Naive B cell (primary cell): ENCODE results near the gene MICAL2. TPM values are rescaled to one million over a fixed set of nuclear protein-coding genes. Genes with fewer than 3 reads are reported as not detected.

Experiments
- ATAC-seq, 2 donors: fragments of 150-1000 bp; cut with Tn5 transposase; 2 replicates each; pipeline ENCODE4 v1.10.0; 2021; ENCODE audit warnings: low read depth in 2 of 2, mild to moderate bottlenecking in 2 of 2, moderate library complexity in 2 of 2
- DNase-seq: peaks from one replicate; pipeline ENCODE4 v3.0.0; 2022
- H3K27ac Mint-ChIP-seq, 6 donors: one replicate each; pipeline ENCODE4 v1.8.0; 2020 to 2022; ENCODE audit warnings: mild to moderate bottlenecking in 6 of 6, mixed read lengths in 6 of 6, moderate library complexity in 5 of 6, inconsistent platforms in 2 of 6
- H3K27me3 Mint-ChIP-seq, 3 donors: one replicate each; pipeline ENCODE4 v1.8.0; 2021 to 2022; ENCODE audit warnings: mixed read lengths in 3 of 3, mild to moderate bottlenecking in 1 of 3
- H3K36me3 Mint-ChIP-seq, 2 donors: one replicate each; pipeline ENCODE4 v1.8.0; 2020 to 2022; ENCODE audit warnings: mixed read lengths in 2 of 2, inconsistent platforms in 1 of 2, mild to moderate bottlenecking in 1 of 2
- H3K4me1 Mint-ChIP-seq, 3 donors: one replicate each; pipeline ENCODE4 v1.8.0; 2020 to 2022; ENCODE audit warnings: mixed read lengths in 3 of 3, inconsistent platforms in 1 of 3, mild to moderate bottlenecking in 1 of 3, moderate library complexity in 1 of 3
- H3K4me3 Mint-ChIP-seq, 8 donors: one replicate each; pipeline ENCODE4 v1.8.0; 2020 to 2022; ENCODE audit warnings: mild to moderate bottlenecking in 8 of 8, mixed read lengths in 8 of 8, moderate library complexity in 8 of 8, inconsistent platforms in 2 of 8
- H3K9me3 Mint-ChIP-seq, 7 donors: one replicate each; pipeline ENCODE4 v1.8.0; 2020 to 2022; ENCODE audit warnings: mixed read lengths in 7 of 7, mild to moderate bottlenecking in 5 of 7, inconsistent platforms in 2 of 7, moderate library complexity in 1 of 7
- polyA plus RNA-seq, 6 donors: library from polyadenylated mRNA; unstranded; fragments of 300-500 nt; fragmentation: Illumina TruSeq; gene quantifications; one replicate each; pipeline ENCODE4 v1.2.3, GENCODE V29; 2021; ENCODE audit warnings: low read depth in 6 of 6

Gene MICAL2
- polyA plus RNA-seq, 6 donors from 2014 or later = 0.05 to 1.3 TPM; not detected in 4

DNA sequence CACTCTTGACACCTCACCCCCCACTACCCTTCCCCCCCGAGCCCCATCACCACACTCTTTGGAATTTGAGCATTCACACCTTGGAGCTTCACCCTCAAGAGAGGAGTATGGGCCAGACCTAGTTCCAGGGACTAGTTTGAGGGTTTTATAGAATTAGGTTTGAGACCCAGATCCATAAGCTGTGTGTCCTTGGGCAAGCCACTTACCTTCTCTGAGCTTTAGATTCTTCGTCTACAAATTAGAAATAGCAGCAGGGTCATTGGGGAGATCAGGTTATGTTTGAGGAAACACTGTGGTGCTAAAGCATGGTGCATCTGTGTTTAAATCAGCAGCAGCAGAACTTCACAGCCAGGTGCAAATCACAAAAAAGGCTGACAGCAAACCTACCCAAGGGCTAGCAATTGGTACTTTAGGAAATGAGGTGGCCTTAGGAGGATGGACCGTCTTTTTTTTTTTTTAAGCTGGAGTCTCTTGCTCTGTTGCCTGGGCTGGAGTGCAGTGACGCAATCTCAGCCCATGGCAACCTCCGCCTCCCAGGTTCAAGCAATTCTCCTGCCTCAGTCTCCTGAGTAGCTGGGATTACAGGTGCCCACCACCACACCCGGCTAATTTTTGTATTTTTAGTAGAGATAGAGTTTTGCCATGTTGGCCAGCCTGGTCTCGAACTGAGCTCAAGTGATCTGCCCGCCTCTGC lies 114.8 kb downstream of the MICAL2 start:
- peaks cover 0 to 12% (median 8%) of the 10 kb centered on the region in 3 donors for H3K27me3 Mint-ChIP-seq
- peaks cover 4 to 15% (median 12%) of the 10 kb centered on the region in 3 donors for H3K4me1 Mint-ChIP-seq
- H3K36me3 Mint-ChIP-seq = no peaks in the 10 kb centered on the region
- H3K27ac Mint-ChIP-seq = peak overlapping the region in 1 of 6 donors; percentile 37
- H3K9me3 Mint-ChIP-seq = no peaks in the 10 kb centered on the region
- H3K4me3 Mint-ChIP-seq = no peak overlapping the region
- ATAC-seq (no peak), DNase-seq (no peak)

DNA sequence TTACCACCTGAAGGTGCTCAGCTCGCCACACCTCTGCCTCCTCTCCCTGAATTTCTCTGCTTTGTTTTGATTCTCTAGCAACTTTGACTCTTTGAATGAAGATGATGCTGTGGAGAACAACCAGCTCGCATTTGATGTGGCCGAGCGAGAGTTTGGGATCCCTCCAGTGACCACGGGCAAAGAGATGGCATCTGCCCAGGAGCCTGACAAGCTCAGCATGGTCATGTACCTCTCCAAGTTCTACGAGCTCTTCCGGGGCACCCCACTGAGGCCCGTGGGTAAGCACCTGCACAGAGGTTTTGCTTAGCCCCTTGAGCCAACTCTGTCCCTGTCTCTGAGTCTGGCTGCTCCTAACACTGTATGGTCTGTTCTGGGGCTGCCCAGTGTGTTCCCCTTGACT lies 115.7 kb downstream of the MICAL2 start:
- no peak overlapping the region for H3K4me3 Mint-ChIP-seq
- peaks cover 0 to 12% (median 5%) of the 10 kb centered on the region in 3 donors for H3K27me3 Mint-ChIP-seq
- H3K36me3 Mint-ChIP-seq = no peaks in the 10 kb centered on the region
- H3K4me1 Mint-ChIP-seq = peaks cover 4 to 15% (median 12%) of the 10 kb centered on the region in 3 donors
- no peak for ATAC-seq
- no peaks in the 10 kb centered on the region for H3K9me3 Mint-ChIP-seq
- no peak overlapping the region for H3K27ac Mint-ChIP-seq
- no peak for DNase-seq

DNA sequence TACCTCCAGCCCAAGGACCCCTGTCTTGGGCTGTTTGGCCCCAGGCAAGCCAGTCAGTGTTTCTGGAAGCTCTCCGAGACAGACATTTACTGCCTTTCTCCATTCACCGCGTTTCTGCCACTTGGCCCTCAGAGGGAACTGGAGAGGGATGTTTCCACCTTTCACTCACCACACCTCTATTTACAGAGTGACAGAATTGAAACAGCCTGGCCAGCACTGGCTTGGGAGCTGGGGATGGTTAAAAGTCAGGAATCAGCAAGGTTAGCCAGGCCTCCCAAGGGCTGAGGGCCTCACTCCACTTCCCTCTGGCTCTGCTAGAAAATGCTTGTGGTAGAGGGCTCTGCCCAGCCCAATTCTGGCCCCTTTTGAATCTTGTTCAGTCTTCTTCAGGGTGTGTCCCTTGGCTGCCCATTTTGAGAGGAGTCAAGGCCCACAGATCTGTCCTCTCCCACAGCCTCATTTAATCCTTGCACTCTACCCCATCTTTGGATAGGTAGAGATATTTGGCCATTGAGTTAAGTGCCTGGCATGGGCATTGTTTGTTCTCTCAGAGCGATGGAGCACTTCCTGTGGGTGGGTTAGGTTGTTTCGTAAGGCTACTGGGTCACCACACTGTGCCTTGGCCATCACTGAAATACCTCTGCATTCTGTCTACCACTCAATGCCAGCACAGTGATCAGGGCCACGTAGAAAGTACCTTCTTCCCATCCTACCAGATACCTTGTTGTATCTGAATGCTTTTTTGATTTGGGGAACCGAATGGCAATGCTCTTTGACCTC lies 119.2 kb downstream of the MICAL2 start:
- H3K9me3 Mint-ChIP-seq = no peaks in the 10 kb centered on the region
- ATAC-seq = no peak
- DNase-seq = no peak
- H3K27ac Mint-ChIP-seq = no peak overlapping the region
- H3K36me3 Mint-ChIP-seq = no peaks in the 10 kb centered on the region
- peaks cover 0 to 5% (median 4%) of the 10 kb centered on the region in 3 donors for H3K4me1 Mint-ChIP-seq
- no peak overlapping the region for H3K4me3 Mint-ChIP-seq
- H3K27me3 Mint-ChIP-seq = peaks cover 0 to 6% (median 6%) of the 10 kb centered on the region in 3 donors

DNA sequence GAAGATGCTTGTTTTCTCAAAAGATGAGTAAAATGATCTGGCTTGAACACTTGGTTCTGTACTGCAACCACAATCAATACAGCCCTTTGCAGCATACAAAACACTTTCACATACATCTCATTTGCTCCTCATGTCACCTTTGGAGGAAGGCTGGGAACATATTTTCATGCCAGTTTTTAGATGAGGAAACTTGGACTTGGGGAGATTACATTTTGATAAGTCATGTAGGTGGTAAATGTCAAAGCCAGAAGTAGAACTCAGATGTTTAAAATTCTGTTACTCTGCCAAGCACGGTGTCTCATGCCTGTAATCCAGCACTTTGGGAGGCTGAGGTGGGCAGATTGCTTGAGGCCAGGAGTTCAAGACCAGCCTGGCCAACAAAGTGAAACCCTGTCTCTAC lies 121.8 kb downstream of the MICAL2 start:
- Mint-ChIP-seq H3K9me3 (no peaks in the 10 kb centered on the region), H3K4me3 (no peak overlapping the region), H3K4me1 (peaks cover 0 to 3% (median 0%) of the 10 kb centered on the region in 3 donors), H3K36me3 (no peaks in the 10 kb centered on the region), H3K27ac (no peak overlapping the region), H3K27me3 (peaks cover 5 to 12% (median 6%) of the 10 kb centered on the region in 3 donors)
- ATAC-seq = no peak
- no peak for DNase-seq

DNA sequence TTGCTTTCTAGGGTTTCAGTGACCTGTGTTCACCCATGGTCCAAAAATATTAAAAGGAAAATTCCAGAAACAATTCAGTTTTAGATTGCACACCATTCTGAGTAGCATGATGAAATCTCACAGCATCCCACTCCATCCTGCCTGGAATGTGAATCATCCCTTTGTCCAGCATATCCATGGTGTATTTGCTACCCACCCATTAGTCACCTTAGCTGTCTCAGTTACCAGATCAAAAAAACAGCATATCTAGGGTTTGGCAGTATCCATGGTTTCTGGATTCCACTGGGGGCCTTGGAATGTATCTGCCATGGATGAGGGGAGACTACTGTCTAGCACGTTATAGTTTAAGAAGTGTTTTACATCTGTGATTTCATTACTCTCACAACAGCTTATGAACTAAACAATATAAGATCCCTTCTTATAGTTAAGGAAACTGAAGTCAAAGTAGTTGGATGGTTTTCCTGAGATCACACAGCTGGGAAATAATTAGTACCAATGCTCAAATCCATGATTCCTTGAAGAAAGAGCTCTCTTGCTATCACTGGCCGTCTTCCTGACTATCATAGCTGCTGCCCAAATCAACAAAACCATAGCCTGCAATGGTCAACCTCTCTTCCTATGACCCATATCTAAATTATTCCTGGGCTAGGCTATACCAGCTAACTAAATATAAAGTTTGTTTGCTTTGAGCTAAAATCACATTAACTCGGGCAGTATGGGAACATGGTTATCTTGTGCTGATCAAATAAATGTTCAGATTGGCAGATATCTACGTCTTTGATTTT lies 122.6 kb downstream of the MICAL2 start:
- Mint-ChIP-seq H3K4me1 (peaks cover 0 to 3% (median 0%) of the 10 kb centered on the region in 3 donors), H3K27me3 (peaks cover 5 to 12% (median 6%) of the 10 kb centered on the region in 3 donors), H3K36me3 (no peaks in the 10 kb centered on the region), H3K9me3 (no peaks in the 10 kb centered on the region), H3K27ac (no peak overlapping the region), H3K4me3 (no peak overlapping the region)
- no peak for DNase-seq
- no peak for ATAC-seq

DNA sequence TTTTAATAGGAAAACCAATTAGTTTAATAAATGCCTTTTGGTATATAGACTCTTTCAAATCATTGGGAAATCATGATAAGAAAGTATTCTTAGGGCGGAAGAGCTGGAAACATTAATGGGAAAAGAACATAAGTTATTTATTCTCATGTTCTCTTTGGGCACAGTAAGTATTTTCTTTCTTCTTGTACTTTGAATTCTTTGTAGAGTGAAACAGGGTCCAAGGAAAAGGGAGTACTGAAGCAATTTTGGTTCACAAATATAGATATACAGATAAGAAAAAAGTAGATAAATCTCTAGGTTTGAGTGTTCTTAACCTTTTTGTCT lies 123.2 kb downstream of the MICAL2 start:
- no peak overlapping the region for H3K27ac Mint-ChIP-seq
- no peaks in the 10 kb centered on the region for H3K9me3 Mint-ChIP-seq
- no peaks in the 10 kb centered on the region for H3K36me3 Mint-ChIP-seq

DNA sequence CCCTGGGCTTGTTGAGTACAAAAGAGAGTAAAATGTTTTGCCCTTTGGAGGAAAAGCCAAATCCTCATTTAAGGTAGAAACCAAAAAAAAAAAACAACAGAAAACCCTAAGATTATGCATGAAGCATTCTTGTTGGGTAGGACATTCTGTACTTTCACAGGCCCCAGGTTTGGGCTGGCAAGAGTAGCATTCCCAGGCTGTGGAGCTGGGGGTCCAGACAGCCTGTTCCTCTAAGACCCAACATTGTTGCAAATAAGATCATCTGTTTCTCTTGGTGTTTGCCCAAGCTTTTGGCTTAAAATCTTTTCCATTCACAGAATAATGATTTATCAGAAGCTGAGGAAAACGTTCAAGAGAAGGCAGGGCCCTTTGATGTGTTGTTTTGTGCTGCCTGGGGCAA lies 123.8 kb downstream of the MICAL2 start:
- DNase-seq (no peak), ATAC-seq (no peak)
- Mint-ChIP-seq H3K27me3 (peaks cover 0 to 12% (median 5%) of the 10 kb centered on the region in 3 donors), H3K4me3 (no peak overlapping the region), H3K36me3 (no peaks in the 10 kb centered on the region), H3K27ac (no peak overlapping the region), H3K4me1 (peaks cover 0 to 3% (median 0%) of the 10 kb centered on the region in 3 donors), H3K9me3 (no peaks in the 10 kb centered on the region)

More for the DNA sequence above, 123.2 kb downstream of the MICAL2 start:
- Mint-ChIP-seq H3K4me1 (peaks cover 0 to 3% (median 0%) of the 10 kb centered on the region in 3 donors), H3K27me3 (peaks cover 1 to 12% (median 5%) of the 10 kb centered on the region in 3 donors), H3K4me3 (no peak overlapping the region)
- DNase-seq = no peak
- ATAC-seq = no peak

DNA sequence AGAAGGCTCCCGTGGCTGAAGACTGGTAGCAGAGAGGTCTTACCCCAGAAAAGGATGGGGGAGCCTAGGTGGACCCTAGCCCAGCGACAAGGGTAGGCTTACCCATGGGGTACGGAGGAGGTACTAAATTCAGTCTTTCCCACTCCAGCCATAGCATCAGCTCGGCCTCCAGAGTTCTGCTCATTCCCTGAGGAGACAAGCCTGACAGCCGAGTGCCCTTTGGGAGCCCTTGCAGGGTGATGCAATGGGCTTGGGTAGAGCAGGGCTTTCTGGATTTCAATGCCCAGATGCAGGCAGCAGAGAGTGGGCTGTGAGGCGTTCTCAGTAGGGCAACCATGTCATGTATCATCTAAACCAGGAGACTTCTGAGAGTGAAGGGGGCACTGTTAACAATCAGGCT lies 124.7 kb downstream of the MICAL2 start:
- Mint-ChIP-seq H3K4me3 (no peak overlapping the region), H3K27ac (peak overlapping the region in 1 of 6 donors; percentile 27), H3K27me3 (peaks cover 0 to 12% (median 5%) of the 10 kb centered on the region in 3 donors), H3K9me3 (no peaks in the 10 kb centered on the region), H3K36me3 (no peaks in the 10 kb centered on the region), H3K4me1 (peaks cover 0 to 3% (median 0%) of the 10 kb centered on the region in 3 donors)
- DNase-seq = no peak
- ATAC-seq = no peak

DNA sequence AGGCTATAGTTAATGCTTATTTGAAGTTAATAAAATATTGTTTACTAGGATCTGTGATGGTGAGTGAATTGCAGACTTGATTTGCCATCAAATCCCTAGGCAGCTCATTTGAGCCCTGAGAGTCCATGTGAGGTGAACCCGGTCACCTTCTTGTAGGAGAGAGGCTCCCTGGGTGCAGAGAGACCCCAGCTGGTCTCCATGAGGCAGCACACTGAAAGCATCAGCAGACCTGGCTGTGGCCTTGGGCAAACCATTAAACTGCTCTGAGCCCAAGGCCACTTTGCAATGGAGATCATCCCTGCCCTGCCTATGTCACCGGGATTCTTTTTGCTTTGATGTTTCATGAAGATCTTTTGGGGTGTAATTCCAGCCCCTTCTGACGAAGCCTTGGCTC lies 125.2 kb downstream of the MICAL2 start:
- Mint-ChIP-seq H3K27me3 (peaks cover 0 to 12% (median 5%) of the 10 kb centered on the region in 3 donors), H3K36me3 (no peaks in the 10 kb centered on the region), H3K27ac (no peak overlapping the region), H3K4me3 (peak overlapping the region in 1 of 8 donors; percentile 27), H3K4me1 (peaks cover 0 to 3% (median 0%) of the 10 kb centered on the region in 3 donors), H3K9me3 (no peaks in the 10 kb centered on the region)
- DNase-seq = no peak
- no peak for ATAC-seq

DNA sequence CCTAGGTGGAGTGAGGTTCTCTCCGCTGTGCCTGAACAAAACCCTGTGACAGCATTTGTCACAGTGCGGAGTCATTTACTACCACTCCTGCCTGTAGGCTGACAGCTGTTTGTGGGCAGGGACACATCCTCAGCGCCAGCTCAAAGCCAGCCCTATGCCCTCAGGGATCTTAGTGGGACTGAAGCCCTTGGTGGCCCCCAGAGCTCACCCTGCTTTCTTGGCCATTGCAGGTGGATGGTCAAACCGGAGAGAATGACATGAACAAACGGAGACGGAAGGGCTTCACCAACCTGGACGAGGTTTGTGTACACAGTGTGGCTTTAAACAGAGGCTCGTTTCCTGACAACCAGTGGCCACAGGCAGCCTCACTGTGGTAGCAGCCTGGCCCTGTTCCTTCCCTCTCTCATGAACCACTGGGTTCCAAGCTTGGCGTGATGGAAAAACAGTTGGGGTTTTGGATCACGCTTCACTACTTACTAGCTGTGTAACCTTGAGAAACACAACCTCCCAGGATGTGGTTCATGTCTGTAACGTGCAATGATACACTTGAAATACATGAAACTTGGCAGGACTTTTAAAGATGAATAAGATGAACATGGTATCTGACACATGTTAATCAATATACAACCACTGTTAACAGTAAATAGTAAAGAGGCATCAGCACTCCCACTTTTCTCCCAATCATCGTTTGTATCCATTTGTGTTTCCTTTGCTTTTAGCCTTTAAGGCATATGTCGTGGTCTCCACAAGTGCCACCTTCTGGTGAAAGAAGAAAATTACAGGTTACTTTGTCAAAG lies 125.8 kb downstream of the MICAL2 start:
- no peak overlapping the region for H3K27ac Mint-ChIP-seq
- DNase-seq (peak; percentile 16), ATAC-seq (no peak)
- H3K36me3 Mint-ChIP-seq = no peaks in the 10 kb centered on the region
- H3K27me3 Mint-ChIP-seq = peaks cover 0 to 12% (median 5%) of the 10 kb centered on the region in 3 donors
- peaks cover 0 to 3% (median 0%) of the 10 kb centered on the region in 3 donors for H3K4me1 Mint-ChIP-seq
- no peaks in the 10 kb centered on the region for H3K9me3 Mint-ChIP-seq
- no peak overlapping the region for H3K4me3 Mint-ChIP-seq

DNA sequence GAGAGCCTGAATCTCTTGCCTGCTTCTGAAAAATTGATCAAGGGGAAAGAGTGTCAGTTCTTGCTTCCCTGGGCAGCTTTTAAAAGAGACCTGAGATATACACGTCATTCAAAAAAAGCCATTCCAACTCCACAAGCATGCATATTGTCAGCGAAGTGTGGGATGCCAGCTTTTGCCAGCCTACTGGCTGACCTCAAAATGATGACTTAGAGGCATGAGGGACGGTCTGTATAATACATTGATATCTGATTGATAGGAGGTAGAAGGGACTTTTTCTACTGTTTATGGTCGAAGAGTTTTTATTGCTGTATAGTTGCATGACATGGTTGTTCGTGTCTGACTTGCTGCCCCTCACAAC lies 126.3 kb downstream of the MICAL2 start:
- Mint-ChIP-seq H3K9me3 (no peaks in the 10 kb centered on the region), H3K4me1 (peaks cover 0 to 3% (median 0%) of the 10 kb centered on the region in 3 donors), H3K27me3 (peaks cover 0 to 12% (median 5%) of the 10 kb centered on the region in 3 donors), H3K4me3 (no peak overlapping the region), H3K36me3 (no peaks in the 10 kb centered on the region), H3K27ac (no peak overlapping the region)
- DNase-seq = no peak
- ATAC-seq = no peak

DNA sequence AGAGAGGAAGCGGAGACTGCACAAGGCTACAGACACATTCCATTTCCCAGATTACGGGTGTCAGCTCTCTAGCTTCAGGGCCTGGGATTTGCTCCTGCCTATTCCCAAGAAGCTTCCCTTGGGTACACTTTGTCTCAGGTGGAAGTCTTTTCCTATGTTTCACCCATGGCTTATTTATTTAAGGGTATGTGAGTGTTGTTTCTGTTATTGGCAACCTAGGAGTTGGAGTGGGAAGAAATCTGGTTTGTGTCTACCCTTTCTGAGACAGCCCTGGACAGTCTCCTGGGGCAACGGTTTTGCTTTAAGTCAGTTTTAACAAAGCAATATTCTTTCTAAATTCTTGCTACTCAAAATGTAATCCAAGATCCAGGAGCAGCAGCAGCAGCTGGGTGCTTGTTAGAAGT lies 127.0 kb downstream of the MICAL2 start:
- no peak overlapping the region for H3K4me3 Mint-ChIP-seq
- no peak for DNase-seq
- no peak for ATAC-seq
- H3K27me3 Mint-ChIP-seq = peaks cover 0 to 15% (median 5%) of the 10 kb centered on the region in 3 donors
- H3K4me1 Mint-ChIP-seq = peaks cover 0 to 3% (median 0%) of the 10 kb centered on the region in 3 donors
- no peaks in the 10 kb centered on the region for H3K36me3 Mint-ChIP-seq
- H3K27ac Mint-ChIP-seq = no peak overlapping the region
- no peaks in the 10 kb centered on the region for H3K9me3 Mint-ChIP-seq

DNA sequence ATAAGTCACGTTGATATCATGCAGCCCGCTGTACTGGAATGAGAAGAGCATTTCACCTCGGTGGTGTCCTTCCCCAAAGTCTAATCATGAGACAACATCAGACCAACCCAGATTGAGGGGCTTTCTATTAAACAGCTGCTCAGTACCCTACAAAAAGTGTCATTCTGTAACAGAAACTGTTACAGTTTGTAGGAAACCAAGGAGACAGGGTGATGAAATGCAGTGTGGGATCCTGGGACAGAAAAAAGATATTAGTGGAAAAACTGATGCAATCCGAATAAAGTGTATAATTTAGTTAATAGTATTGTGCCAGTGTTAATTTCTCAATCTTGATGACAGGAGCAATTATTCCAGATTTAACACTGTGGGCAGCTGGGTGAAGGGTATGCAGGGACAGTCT lies 128.0 kb downstream of the MICAL2 start:
- peaks cover 0 to 3% (median 0%) of the 10 kb centered on the region in 3 donors for H3K4me1 Mint-ChIP-seq
- H3K9me3 Mint-ChIP-seq = no peaks in the 10 kb centered on the region
- DNase-seq (no peak), ATAC-seq (no peak)
- H3K27me3 Mint-ChIP-seq = peaks cover 0 to 25% (median 5%) of the 10 kb centered on the region in 3 donors
- H3K36me3 Mint-ChIP-seq = no peaks in the 10 kb centered on the region
- no peak overlapping the region for H3K27ac Mint-ChIP-seq
- H3K4me3 Mint-ChIP-seq = no peak overlapping the region
